ENCODE results near the gene POPDC3.

DNA sequence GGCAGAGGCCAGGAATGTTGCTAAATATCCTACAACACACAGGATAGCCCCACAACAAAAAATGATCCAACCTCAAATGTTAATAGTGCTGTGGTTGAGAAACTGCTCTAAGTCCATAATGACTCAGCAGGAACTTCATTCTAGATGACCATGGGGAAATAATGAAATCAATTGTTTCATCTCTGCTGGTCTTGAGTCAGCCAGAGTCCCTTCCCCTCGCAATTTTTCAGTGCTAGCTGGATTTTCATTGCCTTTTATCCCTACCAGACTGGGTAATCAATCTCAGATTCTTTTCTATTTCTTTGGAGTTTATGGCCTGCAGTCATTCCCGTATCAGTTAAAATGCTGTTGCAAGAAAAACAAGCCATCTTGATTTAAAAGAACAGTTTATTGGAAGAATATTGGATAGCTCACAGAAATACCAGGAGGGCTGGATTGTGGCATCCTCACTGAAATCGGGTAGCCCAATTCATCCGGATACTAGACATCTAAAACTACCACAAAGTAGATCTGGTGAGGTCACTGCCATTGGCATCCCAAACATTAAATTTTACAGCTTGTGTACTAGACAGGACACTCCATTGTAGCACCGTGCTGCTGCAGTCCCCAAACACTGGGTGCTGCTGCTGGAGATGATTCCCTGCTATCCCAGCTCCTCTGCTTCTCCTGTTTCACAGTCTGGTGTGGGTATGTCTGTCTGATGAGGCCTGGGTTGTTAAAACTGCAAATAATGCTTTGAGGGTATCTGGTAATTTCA is 30.3 kb upstream of the POPDC3 start:
- TF ChIP-seq POLR2AphosphoS5 (IDR thresholded peaks at IDR 0.05; ENCODE audit: low read length), result no peak
- TF ChIP-seq EP300 (IDR thresholded peaks at IDR 0.05; ENCODE audit: borderline replicate concordance in 1 of 2, control insufficient read depth in 1 of 2, low read depth in 2 of 2, low read length in 2 of 2), result no peak
- TF ChIP-seq SP1 (IDR thresholded peaks at IDR 0.05; ENCODE audit: low read depth, low read length), result no peak
- no peak for TF ChIP-seq CEBPB (IDR thresholded peaks at IDR 0.05; ENCODE audit: borderline replicate concordance in 1 of 2, low read depth in 2 of 2, low read length in 2 of 2)
- TF ChIP-seq, protein P1, sequence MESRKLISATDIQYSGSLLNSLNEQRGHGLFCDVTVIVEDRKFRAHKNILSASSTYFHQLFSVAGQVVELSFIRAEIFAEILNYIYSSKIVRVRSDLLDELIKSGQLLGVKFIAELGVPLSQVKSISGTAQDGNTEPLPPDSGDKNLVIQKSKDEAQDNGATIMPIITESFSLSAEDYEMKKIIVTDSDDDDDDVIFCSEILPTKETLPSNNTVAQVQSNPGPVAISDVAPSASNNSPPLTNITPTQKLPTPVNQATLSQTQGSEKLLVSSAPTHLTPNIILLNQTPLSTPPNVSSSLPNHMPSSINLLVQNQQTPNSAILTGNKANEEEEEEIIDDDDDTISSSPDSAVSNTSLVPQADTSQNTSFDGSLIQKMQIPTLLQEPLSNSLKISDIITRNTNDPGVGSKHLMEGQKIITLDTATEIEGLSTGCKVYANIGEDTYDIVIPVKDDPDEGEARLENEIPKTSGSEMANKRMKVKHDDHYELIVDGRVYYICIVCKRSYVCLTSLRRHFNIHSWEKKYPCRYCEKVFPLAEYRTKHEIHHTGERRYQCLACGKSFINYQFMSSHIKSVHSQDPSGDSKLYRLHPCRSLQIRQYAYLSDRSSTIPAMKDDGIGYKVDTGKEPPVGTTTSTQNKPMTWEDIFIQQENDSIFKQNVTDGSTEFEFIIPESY (IDR thresholded peaks at IDR 0.05), result no peak
- TF ChIP-seq EZH2 (IDR thresholded peaks at IDR 0.05; ENCODE audit: borderline replicate concordance, control insufficient read depth, low read depth, low read length), result no peak
- TF ChIP-seq NFIC (IDR thresholded peaks at IDR 0.05; ENCODE audit: low read depth, low read length), result no peak
- TF ChIP-seq, protein P2, sequence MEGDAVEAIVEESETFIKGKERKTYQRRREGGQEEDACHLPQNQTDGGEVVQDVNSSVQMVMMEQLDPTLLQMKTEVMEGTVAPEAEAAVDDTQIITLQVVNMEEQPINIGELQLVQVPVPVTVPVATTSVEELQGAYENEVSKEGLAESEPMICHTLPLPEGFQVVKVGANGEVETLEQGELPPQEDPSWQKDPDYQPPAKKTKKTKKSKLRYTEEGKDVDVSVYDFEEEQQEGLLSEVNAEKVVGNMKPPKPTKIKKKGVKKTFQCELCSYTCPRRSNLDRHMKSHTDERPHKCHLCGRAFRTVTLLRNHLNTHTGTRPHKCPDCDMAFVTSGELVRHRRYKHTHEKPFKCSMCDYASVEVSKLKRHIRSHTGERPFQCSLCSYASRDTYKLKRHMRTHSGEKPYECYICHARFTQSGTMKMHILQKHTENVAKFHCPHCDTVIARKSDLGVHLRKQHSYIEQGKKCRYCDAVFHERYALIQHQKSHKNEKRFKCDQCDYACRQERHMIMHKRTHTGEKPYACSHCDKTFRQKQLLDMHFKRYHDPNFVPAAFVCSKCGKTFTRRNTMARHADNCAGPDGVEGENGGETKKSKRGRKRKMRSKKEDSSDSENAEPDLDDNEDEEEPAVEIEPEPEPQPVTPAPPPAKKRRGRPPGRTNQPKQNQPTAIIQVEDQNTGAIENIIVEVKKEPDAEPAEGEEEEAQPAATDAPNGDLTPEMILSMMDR (IDR thresholded peaks at IDR 0.05 in 2 of 3, conservative IDR thresholded peaks at IDR 0.05 in 1 of 3; ENCODE audit: control insufficient read depth in 2 of 3, extremely low read depth in 1 of 3, insufficient read depth in 1 of 3, low read depth in 3 of 3, low read length in 3 of 3), result no peak
- TF ChIP-seq, protein P3, sequence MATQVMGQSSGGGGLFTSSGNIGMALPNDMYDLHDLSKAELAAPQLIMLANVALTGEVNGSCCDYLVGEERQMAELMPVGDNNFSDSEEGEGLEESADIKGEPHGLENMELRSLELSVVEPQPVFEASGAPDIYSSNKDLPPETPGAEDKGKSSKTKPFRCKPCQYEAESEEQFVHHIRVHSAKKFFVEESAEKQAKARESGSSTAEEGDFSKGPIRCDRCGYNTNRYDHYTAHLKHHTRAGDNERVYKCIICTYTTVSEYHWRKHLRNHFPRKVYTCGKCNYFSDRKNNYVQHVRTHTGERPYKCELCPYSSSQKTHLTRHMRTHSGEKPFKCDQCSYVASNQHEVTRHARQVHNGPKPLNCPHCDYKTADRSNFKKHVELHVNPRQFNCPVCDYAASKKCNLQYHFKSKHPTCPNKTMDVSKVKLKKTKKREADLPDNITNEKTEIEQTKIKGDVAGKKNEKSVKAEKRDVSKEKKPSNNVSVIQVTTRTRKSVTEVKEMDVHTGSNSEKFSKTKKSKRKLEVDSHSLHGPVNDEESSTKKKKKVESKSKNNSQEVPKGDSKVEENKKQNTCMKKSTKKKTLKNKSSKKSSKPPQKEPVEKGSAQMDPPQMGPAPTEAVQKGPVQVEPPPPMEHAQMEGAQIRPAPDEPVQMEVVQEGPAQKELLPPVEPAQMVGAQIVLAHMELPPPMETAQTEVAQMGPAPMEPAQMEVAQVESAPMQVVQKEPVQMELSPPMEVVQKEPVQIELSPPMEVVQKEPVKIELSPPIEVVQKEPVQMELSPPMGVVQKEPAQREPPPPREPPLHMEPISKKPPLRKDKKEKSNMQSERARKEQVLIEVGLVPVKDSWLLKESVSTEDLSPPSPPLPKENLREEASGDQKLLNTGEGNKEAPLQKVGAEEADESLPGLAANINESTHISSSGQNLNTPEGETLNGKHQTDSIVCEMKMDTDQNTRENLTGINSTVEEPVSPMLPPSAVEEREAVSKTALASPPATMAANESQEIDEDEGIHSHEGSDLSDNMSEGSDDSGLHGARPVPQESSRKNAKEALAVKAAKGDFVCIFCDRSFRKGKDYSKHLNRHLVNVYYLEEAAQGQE (IDR thresholded peaks at IDR 0.05; ENCODE audit: low read depth, low read length), result no peak
- TF ChIP-seq SREBF2 (IDR thresholded peaks at IDR 0.05; ENCODE audit: low read length), result no peak
- TF ChIP-seq, protein P4, sequence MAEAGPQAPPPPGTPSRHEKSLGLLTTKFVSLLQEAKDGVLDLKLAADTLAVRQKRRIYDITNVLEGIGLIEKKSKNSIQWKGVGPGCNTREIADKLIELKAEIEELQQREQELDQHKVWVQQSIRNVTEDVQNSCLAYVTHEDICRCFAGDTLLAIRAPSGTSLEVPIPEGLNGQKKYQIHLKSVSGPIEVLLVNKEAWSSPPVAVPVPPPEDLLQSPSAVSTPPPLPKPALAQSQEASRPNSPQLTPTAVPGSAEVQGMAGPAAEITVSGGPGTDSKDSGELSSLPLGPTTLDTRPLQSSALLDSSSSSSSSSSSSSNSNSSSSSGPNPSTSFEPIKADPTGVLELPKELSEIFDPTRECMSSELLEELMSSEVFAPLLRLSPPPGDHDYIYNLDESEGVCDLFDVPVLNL (IDR thresholded peaks at IDR 0.05; ENCODE audit: low read depth, low read length), result no peak
- TF ChIP-seq RAD21 (IDR thresholded peaks at IDR 0.05; ENCODE audit: insufficient read depth, low read depth, low read length), result no peak
- no peak for TF ChIP-seq POLR2AphosphoS2 (IDR thresholded peaks at IDR 0.05; ENCODE audit: low read depth, low read length)

Data from GM12878 (cell line).